HG03196 (cell line): ENCODE results near the gene SPRR3.

ENCODE experiments used
- ATAC-seq: cut with Tn5 transposase; IDR thresholded peaks from one replicate; pipeline ENCODE4 v1.9.1; 2021; ENCODE audit not compliant: unreplicated experiment

SPRR3 gene

GRCh38 chr1:153049211-153049610 lies 47.7 kb downstream of the SPRR3 start:
- no peak for ATAC-seq
